Measurements from ENCODE around the gene VEGFB.

VEGFB gene

DNA sequence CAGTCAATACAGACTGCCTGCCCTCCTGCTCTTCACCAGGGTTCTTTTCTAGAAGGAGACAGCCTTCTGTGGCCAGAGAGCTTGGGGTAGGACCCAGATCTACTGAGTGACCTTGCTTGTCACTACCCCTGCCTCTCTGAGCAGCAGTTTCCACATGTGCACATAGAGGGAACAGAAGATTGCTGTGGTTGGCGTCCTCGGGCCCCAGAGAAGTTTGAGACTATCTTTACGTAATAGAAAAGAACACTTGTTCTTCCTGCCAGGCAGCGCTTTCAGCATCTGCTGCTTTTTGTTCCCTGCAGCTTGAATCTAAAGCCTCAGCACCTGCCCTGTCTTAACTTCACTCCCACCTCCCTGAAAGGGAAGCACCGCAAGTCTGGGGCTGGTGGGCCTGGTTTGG, 4.6 kb downstream of the VEGFB start:
- Histone ChIP-seq H3K4me3 (ENCODE audit: low read depth in 1 of 5, low read length in 5 of 5) (no peak overlapping the region), H3K36me3 (ENCODE audit: control insufficient read depth in 5 of 5, insufficient read depth in 5 of 5, low read length in 5 of 5) (peaks cover 0 to 39% (median 31%) of the 10 kb centered on the region in 5 donors), H3K9ac (ENCODE audit: low read length in 5 of 5) (no peak overlapping the region), H3K4me1 (ENCODE audit: control insufficient read depth in 5 of 5, insufficient read depth in 5 of 5, low read length in 5 of 5) (peaks cover 12 to 56% (median 42%) of the 10 kb centered on the region in 5 donors), H3K9me3 (ENCODE audit: control insufficient read depth in 5 of 5, low read length in 5 of 5) (no peaks in the 10 kb centered on the region), H3K27me3 (ENCODE audit: control insufficient read depth in 5 of 5, insufficient read depth in 4 of 5, low read length in 5 of 5) (peaks cover 0 to 7% (median 0%) of the 10 kb centered on the region in 5 donors), H3K27ac (ENCODE audit: low read depth, low read length) (peak overlapping the region; percentile 54)

DNA sequence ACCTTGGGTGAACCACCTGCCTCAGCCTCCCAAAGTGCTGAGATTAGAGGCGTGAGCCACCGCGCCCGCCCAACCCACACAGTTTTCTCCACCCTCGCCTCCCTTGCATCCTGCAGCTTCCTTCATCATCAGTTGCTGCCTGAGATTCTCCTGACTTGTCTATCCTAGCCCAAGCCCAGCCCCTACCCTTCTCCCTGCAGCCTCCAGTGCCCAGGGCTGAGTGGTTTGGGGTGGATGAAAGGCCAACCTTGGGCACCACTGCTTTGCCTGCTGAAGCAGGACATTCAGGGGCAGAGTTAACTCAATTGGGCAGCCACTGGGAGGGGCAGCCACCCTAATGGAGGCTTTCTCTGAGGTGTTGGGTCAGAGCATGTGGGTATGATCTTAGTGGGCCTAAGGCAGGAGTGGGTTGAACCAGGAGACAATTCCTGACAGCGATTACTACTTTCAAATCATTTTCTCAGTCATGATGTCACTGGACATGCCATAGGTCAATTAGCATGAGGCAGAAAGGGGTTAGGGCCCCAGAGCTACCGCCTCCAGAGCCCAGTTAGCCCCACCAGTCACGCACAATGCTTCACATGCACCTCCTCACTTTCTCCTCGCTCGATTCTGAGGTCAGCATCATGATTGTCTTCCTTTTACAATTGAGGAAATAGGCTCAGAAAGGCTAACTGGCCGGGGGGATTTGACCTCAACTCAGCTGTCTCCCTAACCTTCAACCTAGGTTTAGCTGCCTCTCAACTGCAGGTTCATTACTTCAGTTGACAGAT, 5.5 kb downstream of the VEGFB start:
- peaks cover 0 to 42% (median 34%) of the 10 kb centered on the region in 5 donors for H3K36me3 ChIP-seq (ENCODE audit: control insufficient read depth in 5 of 5, insufficient read depth in 5 of 5, low read length in 5 of 5)
- peak overlapping the region; percentile 42 to 84 (median 79) for H3K4me3 ChIP-seq (ENCODE audit: low read depth in 1 of 5, low read length in 5 of 5)
- peaks cover 12 to 61% (median 40%) of the 10 kb centered on the region in 5 donors for H3K4me1 ChIP-seq (ENCODE audit: control insufficient read depth in 5 of 5, insufficient read depth in 5 of 5, low read length in 5 of 5)
- peaks cover 0 to 7% (median 0%) of the 10 kb centered on the region in 5 donors for H3K27me3 ChIP-seq (ENCODE audit: control insufficient read depth in 5 of 5, insufficient read depth in 4 of 5, low read length in 5 of 5)
- H3K27ac ChIP-seq (ENCODE audit: low read depth, low read length), result peak overlapping the region; percentile 99
- peak overlapping the region; percentile 72 to 95 (median 90) for H3K9ac ChIP-seq (ENCODE audit: low read length in 5 of 5)
- H3K9me3 ChIP-seq (ENCODE audit: control insufficient read depth in 5 of 5, low read length in 5 of 5), result no peaks in the 10 kb centered on the region

- H3K9ac ChIP-seq (ENCODE audit: low read length in 5 of 5), result peak within 1 kb of the TSS; percentile 79 to 95 (median 90)
- peaks cover 8 to 61% (median 40%) of the 10 kb centered on the region in 5 donors for H3K4me1 ChIP-seq (ENCODE audit: control insufficient read depth in 5 of 5, insufficient read depth in 5 of 5, low read length in 5 of 5)
- H3K9me3 ChIP-seq (ENCODE audit: control insufficient read depth in 5 of 5, low read length in 5 of 5), result no peaks in the 10 kb centered on the region
- H3K4me3 ChIP-seq (ENCODE audit: low read depth in 1 of 5, low read length in 5 of 5), result peak within 1 kb of the TSS; percentile 75 to 86 (median 84)
- H3K36me3 ChIP-seq (ENCODE audit: control insufficient read depth in 5 of 5, insufficient read depth in 5 of 5, low read length in 5 of 5), result peaks cover 0 to 42% (median 34%) of the 10 kb centered on the region in 5 donors
- peak within 1 kb of the TSS; percentile 99 for H3K27ac ChIP-seq (ENCODE audit: low read depth, low read length)
- H3K27me3 ChIP-seq (ENCODE audit: control insufficient read depth in 5 of 5, insufficient read depth in 4 of 5, low read length in 5 of 5), result peaks cover 0 to 7% (median 0%) of the 10 kb centered on the region in 5 donors
Measured at GRCh38 chr11:64240435-64241240, 6.3 kb downstream of the VEGFB start, which contains the start of gene FKBP2. Gene FKBP2, plus strand, starts transcription at chr11:64241095. Its CDS starts 1,293 bp downstream, at chr11:64242388.

- peak overlapping the region in 4 of 5 donors; percentile 75 to 86 (median 82) for H3K4me3 ChIP-seq (ENCODE audit: low read depth in 1 of 5, low read length in 5 of 5)
- peaks cover 7 to 61% (median 40%) of the 10 kb centered on the region in 5 donors for H3K4me1 ChIP-seq (ENCODE audit: control insufficient read depth in 5 of 5, insufficient read depth in 5 of 5, low read length in 5 of 5)
- peak overlapping the region in 4 of 5 donors; percentile 72 to 95 (median 91) for H3K9ac ChIP-seq (ENCODE audit: low read length in 5 of 5)
- H3K27ac ChIP-seq (ENCODE audit: low read depth, low read length), result peak overlapping the region; percentile 99
- no peaks in the 10 kb centered on the region for H3K9me3 ChIP-seq (ENCODE audit: control insufficient read depth in 5 of 5, low read length in 5 of 5)
- H3K27me3 ChIP-seq (ENCODE audit: control insufficient read depth in 5 of 5, insufficient read depth in 4 of 5, low read length in 5 of 5), result peaks cover 0 to 7% (median 0%) of the 10 kb centered on the region in 5 donors
- peaks cover 0 to 39% (median 34%) of the 10 kb centered on the region in 5 donors for H3K36me3 ChIP-seq (ENCODE audit: control insufficient read depth in 5 of 5, insufficient read depth in 5 of 5, low read length in 5 of 5)
Measured at GRCh38 chr11:64241241-64241490, 6.8 kb downstream of the VEGFB start.

DNA sequence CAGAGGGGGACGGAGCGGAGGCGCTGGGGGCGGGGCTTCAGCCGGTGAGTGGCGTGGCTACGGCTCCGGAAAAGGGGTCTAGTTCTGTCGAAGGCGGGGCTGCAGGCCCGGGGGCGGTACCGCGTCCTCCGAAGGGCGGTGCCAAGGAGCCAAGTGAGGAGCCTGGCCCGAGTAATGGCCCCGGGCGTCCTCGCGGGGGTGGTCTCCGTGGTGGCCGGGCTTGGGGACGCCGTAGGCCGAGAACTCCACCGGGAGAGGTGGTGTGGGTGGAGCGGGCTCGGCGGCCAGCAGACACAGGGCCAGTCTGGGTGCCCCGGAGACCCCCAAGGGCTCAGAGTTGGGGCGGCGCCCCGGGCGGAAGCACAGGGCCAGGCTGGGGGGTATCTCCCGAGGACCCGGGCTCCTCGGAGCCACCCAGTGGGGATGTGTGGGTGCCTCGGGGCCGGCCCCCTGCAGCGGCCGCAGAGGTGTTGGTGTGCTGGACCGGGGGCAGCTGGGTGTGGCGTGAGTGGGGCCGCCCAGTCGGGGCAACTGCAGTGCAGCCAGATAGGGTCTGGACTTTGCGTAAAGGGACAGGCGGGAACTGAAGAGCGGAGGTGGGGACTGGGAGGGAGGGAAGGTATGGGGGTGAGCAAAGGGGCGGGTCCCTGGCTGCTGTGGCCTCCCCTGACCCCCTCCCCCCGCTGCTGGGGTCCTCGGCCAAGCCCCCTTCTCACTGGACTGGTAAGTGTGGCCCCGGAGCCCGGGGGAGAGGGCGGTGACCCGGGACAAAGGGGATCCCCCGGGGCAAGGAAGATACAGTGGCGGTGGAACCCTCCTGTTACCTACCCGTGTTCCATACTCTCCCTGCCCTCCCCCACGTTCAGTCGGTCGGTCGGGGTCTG, 7.3 kb downstream of the VEGFB start:
- H3K27me3 ChIP-seq (ENCODE audit: control insufficient read depth in 5 of 5, insufficient read depth in 4 of 5, low read length in 5 of 5), result peaks cover 0 to 7% (median 0%) of the 10 kb centered on the region in 5 donors
- H3K9ac ChIP-seq (ENCODE audit: low read length in 5 of 5), result peak overlapping the region in 4 of 5 donors; percentile 77 to 88 (median 82)
- peaks cover 0 to 39% (median 34%) of the 10 kb centered on the region in 5 donors for H3K36me3 ChIP-seq (ENCODE audit: control insufficient read depth in 5 of 5, insufficient read depth in 5 of 5, low read length in 5 of 5)
- H3K9me3 ChIP-seq (ENCODE audit: control insufficient read depth in 5 of 5, low read length in 5 of 5), result no peaks in the 10 kb centered on the region
- H3K27ac ChIP-seq (ENCODE audit: low read depth, low read length), result peak overlapping the region; percentile 99
- H3K4me3 ChIP-seq (ENCODE audit: low read depth in 1 of 5, low read length in 5 of 5), result peak overlapping the region; percentile 29 to 86 (median 79)
- peaks cover 7 to 62% (median 42%) of the 10 kb centered on the region in 5 donors for H3K4me1 ChIP-seq (ENCODE audit: control insufficient read depth in 5 of 5, insufficient read depth in 5 of 5, low read length in 5 of 5)

DNA sequence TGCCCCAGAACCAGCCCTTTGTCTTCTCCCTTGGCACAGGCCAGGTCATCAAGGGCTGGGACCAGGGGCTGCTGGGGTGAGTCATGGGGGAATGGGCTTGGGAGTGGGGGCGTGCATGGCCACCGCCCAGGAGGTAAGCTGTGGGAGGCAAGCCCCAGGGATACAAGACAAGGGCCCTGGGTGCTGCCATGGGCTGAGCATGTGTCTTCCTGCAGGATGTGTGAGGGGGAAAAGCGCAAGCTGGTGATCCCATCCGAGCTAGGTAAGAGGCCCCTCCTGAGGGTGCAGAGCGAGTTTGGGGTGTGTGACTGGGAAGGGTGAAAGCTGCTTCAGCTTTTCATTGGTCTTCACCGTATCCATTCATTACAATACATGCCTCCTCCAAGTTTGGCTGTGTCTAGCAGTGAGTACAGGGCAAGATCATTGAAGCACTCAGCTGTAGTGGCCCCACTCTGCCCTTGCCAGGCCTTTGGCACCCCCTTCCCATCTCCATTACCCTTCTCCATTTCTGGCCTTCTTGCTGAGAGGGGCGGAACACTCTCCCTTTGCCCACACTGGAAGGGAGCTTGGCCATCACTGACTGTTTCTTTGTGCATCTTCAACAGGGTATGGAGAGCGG, 9.0 kb downstream of the VEGFB start:
- peak overlapping the region; percentile 54 for H3K27ac ChIP-seq (ENCODE audit: low read depth, low read length)
- peaks cover 10 to 70% (median 53%) of the 10 kb centered on the region in 5 donors for H3K4me1 ChIP-seq (ENCODE audit: control insufficient read depth in 5 of 5, insufficient read depth in 5 of 5, low read length in 5 of 5)
- no peak overlapping the region for H3K4me3 ChIP-seq (ENCODE audit: low read depth in 1 of 5, low read length in 5 of 5)
- H3K9me3 ChIP-seq (ENCODE audit: control insufficient read depth in 5 of 5, low read length in 5 of 5), result no peaks in the 10 kb centered on the region
- H3K36me3 ChIP-seq (ENCODE audit: control insufficient read depth in 5 of 5, insufficient read depth in 5 of 5, low read length in 5 of 5), result peaks cover 0 to 23% (median 20%) of the 10 kb centered on the region in 5 donors
- H3K27me3 ChIP-seq (ENCODE audit: control insufficient read depth in 5 of 5, insufficient read depth in 4 of 5, low read length in 5 of 5), result peaks cover 0 to 7% (median 0%) of the 10 kb centered on the region in 5 donors
- peak overlapping the region in 1 of 5 donors; percentile 39 for H3K9ac ChIP-seq (ENCODE audit: low read length in 5 of 5)

DNA sequence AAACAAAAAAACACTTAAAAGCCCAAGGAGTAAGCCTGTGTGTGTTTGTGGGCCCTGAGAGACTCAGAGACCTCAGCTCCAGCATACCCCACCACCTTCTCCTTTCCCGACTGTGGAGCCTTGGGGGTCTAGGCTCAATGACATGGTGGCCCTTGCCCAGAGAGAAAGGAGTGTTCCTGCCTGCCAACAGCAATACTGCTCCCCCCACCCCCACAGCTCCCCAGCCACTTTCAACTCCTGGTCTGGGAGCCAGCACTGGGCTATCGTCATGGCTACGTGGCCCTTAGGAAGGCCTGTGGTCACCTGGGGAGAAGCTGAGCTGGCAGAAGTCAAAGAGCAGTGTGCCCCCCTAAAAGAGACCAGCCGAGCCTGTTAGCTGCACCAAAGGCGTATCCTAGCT, 9.7 kb downstream of the VEGFB start:
- Histone ChIP-seq H3K4me1 (ENCODE audit: control insufficient read depth in 5 of 5, insufficient read depth in 5 of 5, low read length in 5 of 5) (peaks cover 10 to 70% (median 53%) of the 10 kb centered on the region in 5 donors), H3K9me3 (ENCODE audit: control insufficient read depth in 5 of 5, low read length in 5 of 5) (no peaks in the 10 kb centered on the region), H3K36me3 (ENCODE audit: control insufficient read depth in 5 of 5, insufficient read depth in 5 of 5, low read length in 5 of 5) (peaks cover 0 to 16% (median 12%) of the 10 kb centered on the region in 5 donors), H3K27ac (ENCODE audit: low read depth, low read length) (peak overlapping the region; percentile 54), H3K27me3 (ENCODE audit: control insufficient read depth in 5 of 5, insufficient read depth in 4 of 5, low read length in 5 of 5) (peaks cover 0 to 7% (median 0%) of the 10 kb centered on the region in 5 donors), H3K4me3 (ENCODE audit: low read depth in 1 of 5, low read length in 5 of 5) (no peak overlapping the region), H3K9ac (ENCODE audit: low read length in 5 of 5) (no peak overlapping the region)

- Histone ChIP-seq H3K4me1 (ENCODE audit: control insufficient read depth in 5 of 5, insufficient read depth in 5 of 5, low read length in 5 of 5) (peaks cover 10 to 65% (median 53%) of the 10 kb centered on the region in 5 donors), H3K9me3 (ENCODE audit: control insufficient read depth in 5 of 5, low read length in 5 of 5) (no peaks in the 10 kb centered on the region), H3K4me3 (ENCODE audit: low read depth in 1 of 5, low read length in 5 of 5) (peak overlapping the region; percentile 35 to 73 (median 68)), H3K27me3 (ENCODE audit: control insufficient read depth in 5 of 5, insufficient read depth in 4 of 5, low read length in 5 of 5) (peaks cover 0 to 7% (median 0%) of the 10 kb centered on the region in 5 donors), H3K36me3 (ENCODE audit: control insufficient read depth in 5 of 5, insufficient read depth in 5 of 5, low read length in 5 of 5) (peaks cover 0 to 15% (median 11%) of the 10 kb centered on the region in 5 donors), H3K27ac (ENCODE audit: low read depth, low read length) (peak overlapping the region; percentile 89), H3K9ac (ENCODE audit: low read length in 5 of 5) (peak overlapping the region in 4 of 5 donors; percentile 51 to 75 (median 57))
Measured at GRCh38 chr11:64244966-64245365, 10.6 kb downstream of the VEGFB start.

GRCh38 chr11:64245401-64245796, 11.0 kb downstream of the VEGFB start:
- H3K9ac ChIP-seq (ENCODE audit: low read length in 5 of 5), result peak overlapping the region in 3 of 5 donors; percentile 54 to 75 (median 60)
- H3K4me1 ChIP-seq (ENCODE audit: control insufficient read depth in 5 of 5, insufficient read depth in 5 of 5, low read length in 5 of 5), result peaks cover 8 to 60% (median 50%) of the 10 kb centered on the region in 5 donors

More at GRCh38 chr11:64245401-64245796, 11.0 kb downstream of the VEGFB start:
- peaks cover 0 to 7% (median 0%) of the 10 kb centered on the region in 5 donors for H3K27me3 ChIP-seq (ENCODE audit: control insufficient read depth in 5 of 5, insufficient read depth in 4 of 5, low read length in 5 of 5)
- H3K4me3 ChIP-seq (ENCODE audit: low read depth in 1 of 5, low read length in 5 of 5), result peak overlapping the region; percentile 56 to 73 (median 68)
- H3K9me3 ChIP-seq (ENCODE audit: control insufficient read depth in 5 of 5, low read length in 5 of 5), result no peaks in the 10 kb centered on the region
- H3K36me3 ChIP-seq (ENCODE audit: control insufficient read depth in 5 of 5, insufficient read depth in 5 of 5, low read length in 5 of 5), result peaks cover 0 to 15% (median 11%) of the 10 kb centered on the region in 5 donors
- peak overlapping the region; percentile 89 for H3K27ac ChIP-seq (ENCODE audit: low read depth, low read length)

Measured in subcutaneous abdominal adipose tissue (tissue), 5 donors.